DOHH2 (cell line): ENCODE data around the gene CNTN4.

Source experiments
- EZH2phosphoT487 ChIP-seq: fragments of 200-600 bp; sonication (generic); IDR thresholded peaks from 2 replicates; pipeline ENCODE4 v1.6.1; 2017; ENCODE audit warnings: borderline replicate concordance, mild to moderate bottlenecking, antibody characterized with exemption, low read length, moderate library complexity, mixed read lengths
- TF ChIP-seq, protein P1 (sequence below): fragments of 200-600 bp; sonication (generic); IDR thresholded peaks from one replicate; pipeline ENCODE4 v1.5.1; 2014; ENCODE audit warnings: antibody characterized with exemption, mild to moderate bottlenecking, low read depth, low read length; ENCODE audit not compliant: poor library complexity, severe bottlenecking

DNA sequence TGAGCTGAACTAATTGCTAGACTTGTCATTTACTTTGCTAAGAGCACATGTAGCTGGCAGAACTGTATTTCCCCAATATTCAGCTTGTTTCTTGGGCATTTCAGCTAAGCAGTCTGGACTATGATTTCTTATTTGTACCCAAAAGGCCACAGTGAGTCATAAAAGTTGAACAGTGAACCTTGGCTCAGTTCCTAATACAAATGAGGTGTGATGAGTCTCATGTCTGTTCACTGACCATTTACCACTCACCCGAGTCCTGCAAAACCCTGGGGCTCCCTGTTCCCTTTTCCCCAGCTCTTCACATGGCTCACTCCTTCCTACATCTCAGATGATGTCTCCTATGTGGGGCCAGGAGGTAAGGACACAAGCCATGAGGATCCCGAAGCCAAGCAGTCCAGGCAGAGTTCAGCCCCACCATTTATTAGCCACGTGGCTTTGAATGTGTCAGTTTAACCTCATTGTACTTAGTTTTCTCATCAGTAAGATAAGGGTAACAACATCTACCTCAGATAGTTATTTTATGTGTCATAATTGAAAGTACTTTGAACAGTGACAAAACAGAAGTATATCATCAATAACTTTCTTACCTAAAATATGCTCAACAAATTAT is 772.2 kb downstream of the CNTN4 start:
- TF ChIP-seq, protein P1, sequence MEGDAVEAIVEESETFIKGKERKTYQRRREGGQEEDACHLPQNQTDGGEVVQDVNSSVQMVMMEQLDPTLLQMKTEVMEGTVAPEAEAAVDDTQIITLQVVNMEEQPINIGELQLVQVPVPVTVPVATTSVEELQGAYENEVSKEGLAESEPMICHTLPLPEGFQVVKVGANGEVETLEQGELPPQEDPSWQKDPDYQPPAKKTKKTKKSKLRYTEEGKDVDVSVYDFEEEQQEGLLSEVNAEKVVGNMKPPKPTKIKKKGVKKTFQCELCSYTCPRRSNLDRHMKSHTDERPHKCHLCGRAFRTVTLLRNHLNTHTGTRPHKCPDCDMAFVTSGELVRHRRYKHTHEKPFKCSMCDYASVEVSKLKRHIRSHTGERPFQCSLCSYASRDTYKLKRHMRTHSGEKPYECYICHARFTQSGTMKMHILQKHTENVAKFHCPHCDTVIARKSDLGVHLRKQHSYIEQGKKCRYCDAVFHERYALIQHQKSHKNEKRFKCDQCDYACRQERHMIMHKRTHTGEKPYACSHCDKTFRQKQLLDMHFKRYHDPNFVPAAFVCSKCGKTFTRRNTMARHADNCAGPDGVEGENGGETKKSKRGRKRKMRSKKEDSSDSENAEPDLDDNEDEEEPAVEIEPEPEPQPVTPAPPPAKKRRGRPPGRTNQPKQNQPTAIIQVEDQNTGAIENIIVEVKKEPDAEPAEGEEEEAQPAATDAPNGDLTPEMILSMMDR, result no peak
- TF ChIP-seq EZH2phosphoT487, result no peak
